Ovary (tissue), 9 donors: ENCODE results near the gene SH3BP5L. TPM values are rescaled to one million over a fixed set of nuclear protein-coding genes. Genes with fewer than 3 reads are reported as not detected.
"Not testable (repeated sequence)": the region's sequence is repeated elsewhere in the genome, so short reads cannot be mapped to it uniquely, and the experiment has no call there.

Source experiments
- DNase-seq, 5 donors: peaks; one replicate each; pipeline ENCODE4 v3.0.0-alpha.2; 2019 to 2020
- H3K27ac ChIP-seq, 2 donors: fragments of 200-600 bp; one replicate each; pipeline versions ENCODE4 v1.5.1 to v1.8.0; 2019 to 2022
- H3K27me3 ChIP-seq: fragments of 200-600 bp; one replicate; pipeline ENCODE4 v1.8.0; 2022
- H3K36me3 ChIP-seq: fragments of 200-600 bp; sonication (generic); one replicate; pipeline ENCODE4 v1.5.1; 2019
- H3K4me1 ChIP-seq: one replicate; pipeline ENCODE4 v1.8.1; 2013; ENCODE audit warnings: mild to moderate bottlenecking, moderate library complexity; ENCODE audit not compliant: insufficient read depth
- H3K4me3 ChIP-seq: fragments of 200-600 bp; sonication (generic); one replicate; pipeline ENCODE4 v1.5.1; 2017
- H3K9me3 ChIP-seq, 2 donors: fragments of 200-600 bp in 1 of 2; sonication (generic) in 1 of 2; one replicate each; pipeline versions ENCODE4 v1.5.1 to v1.8.1; 2013 to 2019; ENCODE audit warnings: mild to moderate bottlenecking in 1 of 2, moderate library complexity in 1 of 2
- EP300 ChIP-seq: sonication (generic); formaldehyde crosslinking; IDR thresholded peaks from one replicate; pipeline ENCODE4 v1.6.1; 2017; ENCODE audit warnings: antibody characterized with exemption
- POLR2A ChIP-seq: fragments of 450-650 bp; IDR thresholded peaks from one replicate; pipeline ENCODE4 v1.6.1; 2017; ENCODE audit warnings: antibody characterized with exemption, mild to moderate bottlenecking, moderate library complexity
- WGBS, 3 donors: extraction: QIAGEN DNeasy Blood & Tissue Kit in 1 of 3; methylation state at CpG; one replicate each; pipeline versions ENCODE4 v1.1.5 to v1.1.7; 2013 to 2017; 5-methylcytosine and 5-hydroxymethylcytosine counted together
- intact Hi-C, 4 donors: fragments of 100-400 bp; cut with DNase I; formaldehyde crosslinking; loops; one replicate each; pipeline versions ENCODE4 v1.11.0 to v1.15.1; 2022 to 2023
- polyA plus RNA-seq, 2 donors: library from polyadenylated mRNA; stranded (reverse); fragments of 200-250 nt in 1 of 2; fragments of 350-450 nt in 1 of 2; fragmentation: Illumina TruSeq in 1 of 2; extraction: RNeasy Lipid Tissue Mini Kit (QIAGEN cat#74804) in 1 of 2; gene quantifications; one replicate each; pipeline ENCODE4 v1.2.3, GENCODE V29; 2013 to 2014
- total RNA-seq, 7 donors: library from RNA; depleted of rRNA in 2 of 7; stranded (reverse); fragments of >200 nt in 2 of 7; fragmentation: NEBNext Ultra II Directional in 3 of 7; extraction: Animal tissue kit (Norgen Biotek cat#: 25700) in 3 of 7; gene quantifications; one replicate each; pipeline versions ENCODE4 v1.1.0 to v1.2.4, GENCODE V29; 2016 to 2023
- TF ChIP-seq, protein P1 (sequence below), 3 donors: fragments of 450-650 bp in 2 of 3; fragments of 200-600 bp in 1 of 3; IDR thresholded peaks; one replicate each; pipeline versions ENCODE4 v1.5.1 to v1.8.0; 2016 to 2022; ENCODE audit warnings: antibody characterized with exemption in 3 of 3, mild to moderate bottlenecking in 1 of 3
- donor health status: DM: no; HTN: no; CAD: no; lungs with moderate emphysema.
- donor health status: DM: no; HTN: no; CAD: no.
- donor health status: Bipolar disorder and iron deficiency.
- donor health status: DM: yes; HTN: yes; CAD: no.
- donor health status: DM: no; HTN: no; CAD: no.
- donor health status: DM: yes; HTN: yes; CAD: no.

The SH3BP5L gene
- total and polyA plus RNA-seq, 9 donors, result 8.1 to 16.8 (median 13.8) TPM

DNA sequence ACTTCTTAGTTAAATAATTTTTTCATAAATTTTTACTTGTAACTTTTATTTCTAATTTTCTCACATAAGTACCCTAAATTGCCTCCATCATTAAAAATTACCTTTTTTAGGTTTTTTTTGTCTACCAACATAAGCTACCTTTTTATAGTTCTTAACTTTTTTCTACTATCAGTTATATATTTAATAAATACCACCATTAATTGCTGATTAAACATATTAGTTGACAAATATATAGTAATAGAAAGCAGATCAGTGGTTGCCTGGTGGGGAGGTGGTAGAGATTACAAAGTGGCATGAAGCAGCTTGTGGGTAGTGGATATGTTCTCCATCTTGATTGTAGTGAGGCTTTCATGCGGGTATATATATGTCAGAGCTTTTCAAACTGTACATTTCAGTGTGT, 6.1 kb upstream of the SH3BP5L start:
- no peaks in the 10 kb centered on the region for H3K27me3 ChIP-seq
- H3K27ac ChIP-seq, result no peak overlapping the region
- H3K9me3 ChIP-seq, result no peaks in the 10 kb centered on the region
- TF ChIP-seq POLR2A, result no peak
- no peaks in the 10 kb centered on the region for H3K4me1 ChIP-seq
- no peaks in the 10 kb centered on the region for H3K36me3 ChIP-seq
- no peak for DNase-seq
- 80 to 87% (median 85%) methylated on average over 1 of the region's 1 CpG for WGBS, 3 donors
- intact Hi-C loops, result no loop called here
- H3K4me3 ChIP-seq, result no peak overlapping the region

DNA sequence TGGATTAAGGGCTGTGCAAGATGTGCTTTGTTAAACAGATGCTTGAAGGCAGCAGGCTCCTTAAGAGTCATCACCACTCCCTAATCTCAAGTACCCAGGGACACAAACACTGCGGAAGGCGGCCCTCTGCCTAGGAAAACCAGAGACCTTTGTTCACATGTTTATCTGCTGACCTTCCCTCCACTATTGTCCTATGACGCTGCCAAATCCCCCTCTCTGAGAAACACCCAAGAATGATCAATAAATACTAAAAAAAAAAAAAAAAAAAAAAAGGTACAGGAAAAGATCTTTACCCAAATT, 5.0 kb upstream of the SH3BP5L start:
- DNase-seq, H3K36me3 ChIP-seq, intact Hi-C loops, H3K9me3 ChIP-seq, H3K27me3 ChIP-seq, H3K4me1 ChIP-seq, H3K4me3 ChIP-seq, H3K27ac ChIP-seq: not testable (repeated sequence)
- 60 to 69% (median 68%) methylated on average over 3 of the region's 3 CpGs for WGBS, 3 donors

DNA sequence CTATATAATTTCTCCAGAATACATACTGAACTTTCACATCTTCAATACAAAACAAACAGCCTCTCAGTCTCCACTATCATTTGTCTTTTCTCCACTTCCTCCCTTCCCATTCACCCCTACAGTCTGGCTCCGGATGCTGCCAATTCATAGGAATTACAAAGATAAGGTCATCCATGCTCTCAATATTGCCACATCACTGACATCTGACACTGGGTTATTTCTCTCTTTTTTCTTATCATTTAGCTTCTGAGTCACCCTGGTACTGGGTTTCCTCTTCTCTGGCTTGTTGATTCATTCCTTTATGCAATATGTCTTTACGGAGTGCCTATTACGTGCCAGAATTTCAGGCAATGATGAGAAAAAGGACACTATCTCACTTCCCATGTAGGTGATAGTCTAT, 3.1 kb upstream of the SH3BP5L start:
- H3K27ac ChIP-seq, result no peak overlapping the region
- intact Hi-C loops, result no loop called here
- DNase-seq, result no peak
- no peaks in the 10 kb centered on the region for H3K9me3 ChIP-seq
- no peak overlapping the region for H3K4me3 ChIP-seq
- H3K27me3 ChIP-seq, result no peaks in the 10 kb centered on the region
- 43 to 62% (median 52%) methylated on average over 3 of the region's 3 CpGs for WGBS, 3 donors
- H3K4me1 ChIP-seq, result peaks cover 11% of the 10 kb centered on the region
- H3K36me3 ChIP-seq, result no peaks in the 10 kb centered on the region
- TF ChIP-seq EP300 (no peak), POLR2A (no peak)
- TF ChIP-seq, protein P1, sequence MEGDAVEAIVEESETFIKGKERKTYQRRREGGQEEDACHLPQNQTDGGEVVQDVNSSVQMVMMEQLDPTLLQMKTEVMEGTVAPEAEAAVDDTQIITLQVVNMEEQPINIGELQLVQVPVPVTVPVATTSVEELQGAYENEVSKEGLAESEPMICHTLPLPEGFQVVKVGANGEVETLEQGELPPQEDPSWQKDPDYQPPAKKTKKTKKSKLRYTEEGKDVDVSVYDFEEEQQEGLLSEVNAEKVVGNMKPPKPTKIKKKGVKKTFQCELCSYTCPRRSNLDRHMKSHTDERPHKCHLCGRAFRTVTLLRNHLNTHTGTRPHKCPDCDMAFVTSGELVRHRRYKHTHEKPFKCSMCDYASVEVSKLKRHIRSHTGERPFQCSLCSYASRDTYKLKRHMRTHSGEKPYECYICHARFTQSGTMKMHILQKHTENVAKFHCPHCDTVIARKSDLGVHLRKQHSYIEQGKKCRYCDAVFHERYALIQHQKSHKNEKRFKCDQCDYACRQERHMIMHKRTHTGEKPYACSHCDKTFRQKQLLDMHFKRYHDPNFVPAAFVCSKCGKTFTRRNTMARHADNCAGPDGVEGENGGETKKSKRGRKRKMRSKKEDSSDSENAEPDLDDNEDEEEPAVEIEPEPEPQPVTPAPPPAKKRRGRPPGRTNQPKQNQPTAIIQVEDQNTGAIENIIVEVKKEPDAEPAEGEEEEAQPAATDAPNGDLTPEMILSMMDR (IDR thresholded peaks at IDR 0.05), result no peak

DNA sequence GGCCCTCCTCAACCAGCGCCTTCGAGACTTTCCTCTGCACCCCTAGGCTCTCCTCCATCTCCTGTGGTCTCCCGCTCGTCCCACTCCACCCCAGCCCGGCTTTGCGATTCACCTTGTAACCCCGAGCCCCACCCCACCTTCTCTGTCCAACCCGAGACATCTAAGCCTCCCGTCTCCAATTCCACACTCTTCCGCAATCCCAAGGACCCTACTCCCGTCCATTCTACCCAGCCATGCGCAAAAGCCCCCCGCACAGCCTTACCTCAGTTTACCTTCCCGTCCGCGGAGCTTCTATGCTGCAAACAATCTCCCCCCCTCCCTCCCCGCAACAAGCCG, 174 bp downstream of the SH3BP5L start:
- Histone ChIP-seq H3K9me3 (no peaks in the 10 kb centered on the region), H3K27ac (peak overlapping the region; percentile 23 to 85), H3K4me3 (peak overlapping the region; percentile 85), H3K27me3 (no peaks in the 10 kb centered on the region), H3K4me1 (peaks cover 23% of the 10 kb centered on the region), H3K36me3 (no peaks in the 10 kb centered on the region)
- 0 to 1% (median 1%) methylated on average over 18 of the region's 18 CpGs for WGBS, 3 donors
- intact Hi-C loops, result no loop called here
- DNase-seq, result no peak
- TF ChIP-seq EP300 (no peak), POLR2A (peak; percentile 25)

DNA sequence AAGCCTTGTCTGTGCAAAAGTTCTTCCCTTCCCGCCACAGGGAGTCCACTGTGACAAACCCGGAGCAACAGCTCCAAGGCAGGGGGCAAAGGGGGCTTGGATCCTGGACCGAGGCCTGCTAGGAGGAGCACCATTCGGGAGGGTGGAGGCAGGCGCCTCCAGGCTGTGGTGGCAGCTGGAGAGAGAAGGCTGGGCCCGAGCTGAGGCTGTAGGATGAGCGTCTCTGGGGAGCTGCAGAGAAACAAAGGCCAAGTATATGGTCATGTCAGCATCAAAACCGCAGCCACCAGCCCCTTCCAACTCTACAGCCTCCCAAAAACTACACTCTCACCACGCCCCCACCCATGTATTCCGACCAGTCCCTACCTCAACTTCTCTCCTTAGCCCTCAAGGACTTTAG, 579 bp downstream of the SH3BP5L start:
- TF ChIP-seq, protein P1 (IDR thresholded peaks at IDR 0.05), result no peak
- TF ChIP-seq POLR2A (no peak), EP300 (no peak)
- Histone ChIP-seq H3K4me3 (peak overlapping the region; percentile 85), H3K4me1 (peaks cover 23% of the 10 kb centered on the region), H3K9me3 (no peaks in the 10 kb centered on the region), H3K27ac (peak overlapping the region; percentile 23 to 85), H3K27me3 (no peaks in the 10 kb centered on the region), H3K36me3 (no peaks in the 10 kb centered on the region)
- intact Hi-C loops, result no loop called here
- 18 to 26% (median 18%) methylated on average over 10 of the region's 10 CpGs for WGBS, 3 donors
- peak in 1 of 5 donors; percentile 53 for DNase-seq

DNA sequence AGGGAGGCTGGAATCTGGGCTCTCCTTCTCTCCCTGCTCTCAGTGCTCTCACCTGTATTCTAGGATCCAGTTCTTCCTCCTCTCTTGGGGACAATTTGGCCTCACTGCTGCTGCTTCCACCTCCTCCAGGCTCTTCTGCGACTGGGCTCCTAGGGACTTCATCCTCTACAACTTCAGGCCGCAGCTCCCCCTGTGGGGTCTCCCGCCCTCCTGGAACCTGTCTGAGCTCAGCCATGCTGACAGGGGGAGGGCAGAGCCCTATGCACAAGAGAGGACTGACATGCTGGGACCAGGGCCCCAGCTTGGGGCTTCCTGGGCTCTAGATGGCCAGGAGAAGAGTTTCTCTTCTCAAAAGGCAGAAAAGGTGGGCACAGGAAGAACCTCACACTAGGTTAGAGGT, 1.0 kb downstream of the SH3BP5L start:
- TF ChIP-seq, protein P1 (IDR thresholded peaks at IDR 0.05), result no peak
- TF ChIP-seq EP300 (no peak), POLR2A (no peak)
- Histone ChIP-seq H3K27me3 (no peaks in the 10 kb centered on the region), H3K9me3 (no peaks in the 10 kb centered on the region), H3K4me1 (peaks cover 23% of the 10 kb centered on the region), H3K27ac (no peak overlapping the region), H3K36me3 (no peaks in the 10 kb centered on the region), H3K4me3 (peak overlapping the region; percentile 85)
- WGBS, 3 donors, result 85 to 89% (median 89%) methylated on average over 3 of the region's 3 CpGs
- intact Hi-C loops, result no loop called here
- DNase-seq, result no peak
